IMR-90 (cell line): ENCODE measurements around the gene KIF3A. TPM values are rescaled to one million over a fixed set of nuclear protein-coding genes. Genes with fewer than 3 reads are reported as not detected.

Experiments used
- ATAC-seq: fragments of 200-7000 bp; cut with Tn5 transposase; 2 replicates; pipeline ENCODE4 v1.9.1; 2020; ENCODE audit warnings: low read depth, mild to moderate bottlenecking, moderate library complexity
- BruUV-seq: library from RNA; stranded (reverse); fragments of 400-500 nt; replicated peaks from 2 replicates; lab custom pipeline; 2021; lab: Mats Ljungman, UMichigan
- CTCF ChIA-PET: fragments of 300-600 bp; formaldehyde crosslinking; extraction: SDS; loops from one replicate; lab custom pipeline; 2021; ENCODE audit warnings: antibody characterized with exemption; lab: Yijun Ruan, JAX
- POLR2A ChIA-PET: fragments of 300-600 bp; sonication (Branson Sonifier 250); formaldehyde crosslinking; loops from one replicate; lab custom pipeline; 2022; ENCODE audit warnings: antibody characterized with exemption; ENCODE audit not compliant: unreplicated experiment; lab: Charles Lee
- DNase-seq: peaks from one replicate; pipeline ENCODE4 v3.0.0; 2013
- H2AFZ ChIP-seq: replicated peaks from 2 replicates; pipeline ENCODE3; 2013; ENCODE audit warnings: low read length, mild to moderate bottlenecking; ENCODE audit not compliant: poor library complexity
- H2AK5ac ChIP-seq: 2 replicates; pipeline ENCODE4 v1.6.1; 2013; ENCODE audit warnings: low read depth, low read length, inconsistent platforms
- H2AK9ac ChIP-seq: replicated peaks from 2 replicates; pipeline ENCODE3; 2013; ENCODE audit warnings: mild to moderate bottlenecking, low read depth, low read length, moderate library complexity; ENCODE audit not compliant: poor library complexity
- H2BK120ac ChIP-seq: 2 replicates; pipeline ENCODE4 v1.6.1; 2013; ENCODE audit warnings: low read depth, low read length, inconsistent platforms
- H2BK15ac ChIP-seq: 3 replicates; pipeline ENCODE4 v1.6.1; 2013; ENCODE audit warnings: low read depth, low read length, inconsistent platforms
- H2BK20ac ChIP-seq: 2 replicates; pipeline ENCODE4 v1.6.1; 2013; ENCODE audit warnings: low read depth, mild to moderate bottlenecking, inconsistent platforms, low read length, moderate library complexity
- H2BK5ac ChIP-seq: 2 replicates; pipeline ENCODE4 v1.6.1; 2013; ENCODE audit warnings: mild to moderate bottlenecking, low read depth, low read length, inconsistent platforms; ENCODE audit not compliant: poor library complexity, severe bottlenecking
- H3K14ac ChIP-seq: replicated peaks from 2 replicates; pipeline ENCODE4 v1.6.1; 2013; ENCODE audit warnings: low read depth, low read length, inconsistent platforms
- H3K18ac ChIP-seq: 2 replicates; pipeline ENCODE4 v1.6.1; 2013; ENCODE audit warnings: low read depth, low read length, control low read depth
- H3K23ac ChIP-seq: 2 replicates; pipeline ENCODE4 v1.6.1; 2013; ENCODE audit warnings: low read depth, low read length, inconsistent platforms
- H3K27ac ChIP-seq: 2 replicates; pipeline ENCODE4 v1.5.1; 2013; ENCODE audit warnings: mild to moderate bottlenecking, control low read depth, low read length; ENCODE audit not compliant: insufficient read depth
- H3K27me3 ChIP-seq: 2 replicates; pipeline ENCODE4 v1.6.1; 2013; ENCODE audit warnings: low read length; ENCODE audit not compliant: control insufficient read depth, insufficient read depth
- H3K36me3 ChIP-seq: 2 replicates; pipeline ENCODE4 v1.6.1; 2013; ENCODE audit warnings: low read length, mixed read lengths; ENCODE audit not compliant: control insufficient read depth, insufficient read depth
- H3K4ac ChIP-seq: 2 replicates; pipeline ENCODE4 v1.6.1; 2013; ENCODE audit warnings: low read depth, low read length, inconsistent platforms
- H3K4me1 ChIP-seq: 2 replicates; pipeline ENCODE4 v1.6.1; 2013; ENCODE audit warnings: low read length, mixed read lengths; ENCODE audit not compliant: control insufficient read depth, insufficient read depth
- H3K4me2 ChIP-seq: 2 replicates; pipeline ENCODE4 v1.6.1; 2013; ENCODE audit warnings: low read depth, mild to moderate bottlenecking, control low read depth, low read length, moderate library complexity
- H3K4me3 ChIP-seq: 2 replicates; pipeline ENCODE4 v1.5.1; 2013; ENCODE audit warnings: low read depth, mild to moderate bottlenecking, control low read depth, low read length, moderate library complexity; ENCODE audit not compliant: insufficient read depth
- H3K56ac ChIP-seq: 2 replicates; pipeline ENCODE4 v1.6.1; 2013; ENCODE audit warnings: low read length, inconsistent platforms; ENCODE audit not compliant: insufficient read depth; ENCODE audit errors: extremely low read depth
- H3K79me1 ChIP-seq, 2 experiments: 2 replicates each; pipeline ENCODE4 v1.6.1; 2013; ENCODE audit warnings: low read length in 2 of 2, inconsistent platforms in 1 of 2, low read depth in 1 of 2
- H3K9ac ChIP-seq: 2 replicates; pipeline ENCODE4 v1.6.1; 2013; ENCODE audit warnings: low read depth, low read length, control low read depth
- H3K9me1 ChIP-seq: 2 replicates; pipeline ENCODE4 v1.6.1; 2013; ENCODE audit warnings: low read length, inconsistent platforms; ENCODE audit not compliant: insufficient read depth
- H3K9me3 ChIP-seq: 2 replicates; pipeline ENCODE4 v1.6.1; 2013; ENCODE audit warnings: low read length; ENCODE audit not compliant: control insufficient read depth, insufficient read depth
- H4K20me1 ChIP-seq: 2 replicates; pipeline ENCODE4 v1.6.1; 2013; ENCODE audit warnings: low read length, inconsistent platforms; ENCODE audit not compliant: insufficient read depth
- H4K5ac ChIP-seq: 2 replicates; pipeline ENCODE4 v1.6.1; 2013; ENCODE audit warnings: mild to moderate bottlenecking, low read depth, low read length, control low read depth
- H4K8ac ChIP-seq, 2 experiments: 2 replicates each; pipeline ENCODE4 v1.6.1; 2013; ENCODE audit warnings: low read depth in 2 of 2, low read length in 2 of 2, control low read depth in 1 of 2, inconsistent platforms in 1 of 2
- H4K91ac ChIP-seq: 2 replicates; pipeline ENCODE4 v1.6.1; 2013; ENCODE audit warnings: low read depth, low read length, inconsistent platforms; ENCODE audit not compliant: insufficient read depth
- FOS ChIP-seq: fragments of 150-350 bp; IDR thresholded peaks from 2 replicates; pipeline ENCODE4 v1.6.1; 2016; ENCODE audit warnings: low read depth, low read length
- MAFK ChIP-seq: IDR thresholded peaks from 2 replicates; pipeline ENCODE4 v1.6.1; 2012; ENCODE audit warnings: low read depth, low read length, improper control_type of control experiment
- NFE2L2 ChIP-seq: fragments of 150-350 bp; IDR thresholded peaks from 2 replicates; pipeline ENCODE4 v1.6.1; 2016; ENCODE audit warnings: low read depth, mild to moderate bottlenecking, low read length
- POLR2A ChIP-seq: IDR thresholded peaks from 2 replicates; pipeline ENCODE4 v1.6.1; 2012; ENCODE audit warnings: mild to moderate bottlenecking, low read depth, low read length
- RAD21 ChIP-seq: IDR thresholded peaks from 2 replicates; pipeline ENCODE4 v1.6.1; 2012; ENCODE audit warnings: low read length, improper control_type of control experiment
- RCOR1 ChIP-seq: IDR thresholded peaks from 2 replicates; pipeline ENCODE4 v1.6.1; 2012; ENCODE audit warnings: mild to moderate bottlenecking, low read length, improper control_type of control experiment; ENCODE audit not compliant: insufficient replicate concordance
- SMC3 ChIP-seq: fragments of 150-350 bp; IDR thresholded peaks from 2 replicates; pipeline ENCODE4 v1.6.1; 2016; ENCODE audit warnings: low read depth, mild to moderate bottlenecking, antibody characterized with exemption, low read length, moderate library complexity
- WGBS, 2 experiments: methylation state at CpG; one replicate each; pipeline versions ENCODE4 v1.1.5 to v1.1.7; 2013; ENCODE audit warnings: missing lambda C conversion rate in 2 of 2; ENCODE audit not compliant: insufficient read length in 1 of 2; ENCODE audit errors: extremely low coverage in 2 of 2; 5-methylcytosine and 5-hydroxymethylcytosine counted together
- dilution Hi-C: fragments of 300-500 bp; cut with HindIII; formaldehyde crosslinking; loops from one replicate; pipeline ENCODE4 v1.14.3; 2018; ENCODE audit warnings: low sequenced_read_pairs; ENCODE audit not compliant: unreplicated experiment
- in situ Hi-C: fragments of 300-500 bp; cut with MboI; formaldehyde crosslinking; loops from 3 replicates; pipeline ENCODE4 v1.14.3; 2019; ENCODE audit warnings: low sequenced_read_pairs, inconsistent platforms, mixed read lengths
- intact Hi-C: fragments of 100-400 bp; cut with micrococcal nuclease; formaldehyde crosslinking; loops from 2 replicates; pipeline ENCODE4 v1.10.0; 2022
- polyA plus RNA-seq, 3 experiments: library from polyadenylated mRNA; depleted of rRNA; stranded (reverse); fragments of >200 nt; gene quantifications; 2 replicates each; pipeline ENCODE4 v1.2.3, GENCODE V29; 2012; ENCODE audit warnings: low replicate concordance in 1 of 3
- total RNA-seq: library from RNA; depleted of rRNA; stranded (reverse); fragments of >200 nt; gene quantifications from 2 replicates; pipeline ENCODE4 v1.2.3, GENCODE V29; 2012
- TF ChIP-seq, protein P1 (sequence below): conservative IDR thresholded peaks from 2 replicates; pipeline ENCODE4 v1.5.1; 2012; ENCODE audit warnings: mild to moderate bottlenecking, low read depth, low read length, improper control_type of control experiment

Gene KIF3A
- total and polyA plus RNA-seq, 2 of the 4 experiments (the other 2 are of a cell fraction) = 4.3 to 4.5 TPM

- no peak for TF ChIP-seq NFE2L2
- TF ChIP-seq POLR2A = no peak
- no peak for TF ChIP-seq RCOR1
- TF ChIP-seq, protein P1, sequence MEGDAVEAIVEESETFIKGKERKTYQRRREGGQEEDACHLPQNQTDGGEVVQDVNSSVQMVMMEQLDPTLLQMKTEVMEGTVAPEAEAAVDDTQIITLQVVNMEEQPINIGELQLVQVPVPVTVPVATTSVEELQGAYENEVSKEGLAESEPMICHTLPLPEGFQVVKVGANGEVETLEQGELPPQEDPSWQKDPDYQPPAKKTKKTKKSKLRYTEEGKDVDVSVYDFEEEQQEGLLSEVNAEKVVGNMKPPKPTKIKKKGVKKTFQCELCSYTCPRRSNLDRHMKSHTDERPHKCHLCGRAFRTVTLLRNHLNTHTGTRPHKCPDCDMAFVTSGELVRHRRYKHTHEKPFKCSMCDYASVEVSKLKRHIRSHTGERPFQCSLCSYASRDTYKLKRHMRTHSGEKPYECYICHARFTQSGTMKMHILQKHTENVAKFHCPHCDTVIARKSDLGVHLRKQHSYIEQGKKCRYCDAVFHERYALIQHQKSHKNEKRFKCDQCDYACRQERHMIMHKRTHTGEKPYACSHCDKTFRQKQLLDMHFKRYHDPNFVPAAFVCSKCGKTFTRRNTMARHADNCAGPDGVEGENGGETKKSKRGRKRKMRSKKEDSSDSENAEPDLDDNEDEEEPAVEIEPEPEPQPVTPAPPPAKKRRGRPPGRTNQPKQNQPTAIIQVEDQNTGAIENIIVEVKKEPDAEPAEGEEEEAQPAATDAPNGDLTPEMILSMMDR = peak; percentile 40
- TF ChIP-seq MAFK = no peak
- TF ChIP-seq SMC3 = peak; percentile 24; the same call in 1 of the 2 replicates
- TF ChIP-seq FOS = no peak
- peak; percentile 39 for TF ChIP-seq RAD21
- Histone ChIP-seq H3K36me3 (peaks cover 2% of the 10 kb centered on the region; the same call in 1 of the 2 replicates), H4K8ac (no peak overlapping the region), H3K4me1 (peaks cover 2% of the 10 kb centered on the region; the same call in 1 of the 2 replicates), H3K4me2 (no peak overlapping the region; the same call in 1 of the 2 replicates), H4K5ac (no peak overlapping the region), H2AK9ac (peak overlapping the region; percentile 15), H3K23ac (no peak overlapping the region), H2BK5ac (no peak overlapping the region), H3K79me1 (no peaks in the 10 kb centered on the region), H3K27ac (no peak overlapping the region), H4K20me1 (no peaks in the 10 kb centered on the region), H3K4me3 (no peak overlapping the region), H2AK5ac (no peak overlapping the region), H3K9ac (no peak overlapping the region), H2BK20ac (no peak overlapping the region), H3K27me3 (peaks cover 8% of the 10 kb centered on the region), H3K9me3 (no peaks in the 10 kb centered on the region), H3K56ac (no peak overlapping the region), H3K4ac (no peak overlapping the region), H4K91ac (no peak overlapping the region), H2BK120ac (no peak overlapping the region), H3K18ac (no peak overlapping the region), H3K14ac (no peak overlapping the region), H2AFZ (peak overlapping the region; percentile 53), H2BK15ac (no peak overlapping the region), H3K9me1 (no peaks in the 10 kb centered on the region)
- ChIA-PET CTCF (interaction anchor here (0.9 to 2.8 kb wide), 5 partner anchors 62 to 123 kb away, joined by 3 to 22 read pairs (median 3); no protein-coding TSS in a partner anchor), POLR2A (no interaction called here)
- no TSS peak for BruUV-seq
- no peak for DNase-seq
- dilution Hi-C loops (no loop called here), intact Hi-C loops (no loop called here), in situ Hi-C loops (no loop called here)
- peak; percentile 83 for ATAC-seq
- 60% methylated on average over 1 of the region's 2 CpGs; no CpG with 5 or more reads in 1 of the 2 experiments for WGBS, 2 experiments
Measured at GRCh38 chr5:132753135-132753987, 16.0 kb upstream of the KIF3A start.
